IPS DF 6.9 (cell line): ENCODE measurements around the gene FAM98B.

Source experiments
- DNase-seq: peaks from one replicate; pipeline ENCODE4 v3.0.0-alpha.2; 2013; ENCODE audit warnings: low read depth, low spot score
- H3K27ac ChIP-seq: one replicate; pipeline ENCODE4 v1.5.1; 2013; ENCODE audit warnings: low read length, control low read depth
- H3K27me3 ChIP-seq: 2 replicates; pipeline ENCODE4 v1.6.1; 2013; ENCODE audit warnings: mild to moderate bottlenecking, low read length; ENCODE audit not compliant: control insufficient read depth, insufficient read depth
- H3K36me3 ChIP-seq: 2 replicates; pipeline ENCODE4 v1.6.1; 2013; ENCODE audit warnings: low read length; ENCODE audit not compliant: control insufficient read depth, insufficient read depth
- H3K4me1 ChIP-seq: 2 replicates; pipeline ENCODE4 v1.6.1; 2013; ENCODE audit warnings: low read length; ENCODE audit not compliant: control insufficient read depth, insufficient read depth
- H3K4me3 ChIP-seq: 2 replicates; pipeline ENCODE4 v1.5.1; 2013; ENCODE audit warnings: mild to moderate bottlenecking, low read length
- H3K9me3 ChIP-seq: 2 replicates; pipeline ENCODE4 v1.6.1; 2013; ENCODE audit warnings: low read length, inconsistent platforms; ENCODE audit not compliant: control insufficient read depth, insufficient read depth
- WGBS: extraction: QIAGEN DNeasy Blood & Tissue Kit; methylation state at CpG from one replicate; pipeline ENCODE4 v1.1.7; 2013; ENCODE audit warnings: mixed read lengths, missing lambda C conversion rate; ENCODE audit not compliant: insufficient read length, insufficient coverage; 5-methylcytosine and 5-hydroxymethylcytosine counted together

FAM98B gene

GRCh38 chr15:38460543-38460942 lies 6.6 kb downstream of the FAM98B start:
- Histone ChIP-seq H3K36me3 (no peaks in the 10 kb centered on the region), H3K4me3 (no peak overlapping the region), H3K9me3 (no peaks in the 10 kb centered on the region; the same call in 1 of the 2 replicates), H3K4me1 (no peaks in the 10 kb centered on the region), H3K27me3 (no peaks in the 10 kb centered on the region), H3K27ac (no peak overlapping the region)
- no peak for DNase-seq
- no CpG with 5 or more reads among the region's 3 CpGs for WGBS

DNA sequence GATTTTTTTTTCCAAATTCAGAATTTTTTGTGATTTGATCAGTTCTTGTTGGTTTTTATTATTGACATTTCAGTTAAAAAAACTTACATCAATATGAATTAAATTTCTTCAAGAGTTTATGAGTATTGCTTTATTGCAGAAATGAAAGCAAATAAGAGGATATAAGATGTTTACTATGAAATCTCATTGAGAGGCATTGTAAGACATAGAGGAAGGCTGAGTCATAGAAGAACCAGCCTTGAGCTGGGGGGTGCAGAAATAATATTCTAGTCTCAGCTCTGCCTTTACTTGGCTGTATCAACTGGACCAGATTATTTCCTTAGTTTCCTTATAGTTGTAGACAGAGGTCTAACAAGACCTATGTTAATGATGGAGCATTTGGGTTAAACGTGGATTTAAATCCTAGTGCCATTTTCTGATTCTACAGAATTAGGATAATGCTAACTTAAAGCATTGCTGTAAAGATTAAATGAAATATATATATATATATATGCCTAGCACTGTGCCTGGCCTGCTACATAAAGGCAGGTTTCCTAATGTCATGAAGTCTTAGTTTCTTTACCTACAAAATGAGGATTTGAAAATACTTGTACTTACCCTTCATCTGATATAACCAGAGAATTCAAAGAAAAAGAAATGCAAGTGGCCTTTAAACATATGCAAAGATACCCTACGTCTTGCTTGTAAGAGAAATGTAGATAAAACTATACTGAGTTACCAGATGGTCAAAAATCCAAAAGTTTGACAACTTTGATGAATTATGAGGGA lies 7.3 kb downstream of the FAM98B start:
- Histone ChIP-seq H3K9me3 (no peaks in the 10 kb centered on the region; the same call in 1 of the 2 replicates), H3K36me3 (no peaks in the 10 kb centered on the region), H3K27ac (no peak overlapping the region), H3K4me1 (no peaks in the 10 kb centered on the region), H3K4me3 (no peak overlapping the region), H3K27me3 (no peaks in the 10 kb centered on the region)
- no CpG with 5 or more reads among the region's 2 CpGs for WGBS
- no peak for DNase-seq

DNA sequence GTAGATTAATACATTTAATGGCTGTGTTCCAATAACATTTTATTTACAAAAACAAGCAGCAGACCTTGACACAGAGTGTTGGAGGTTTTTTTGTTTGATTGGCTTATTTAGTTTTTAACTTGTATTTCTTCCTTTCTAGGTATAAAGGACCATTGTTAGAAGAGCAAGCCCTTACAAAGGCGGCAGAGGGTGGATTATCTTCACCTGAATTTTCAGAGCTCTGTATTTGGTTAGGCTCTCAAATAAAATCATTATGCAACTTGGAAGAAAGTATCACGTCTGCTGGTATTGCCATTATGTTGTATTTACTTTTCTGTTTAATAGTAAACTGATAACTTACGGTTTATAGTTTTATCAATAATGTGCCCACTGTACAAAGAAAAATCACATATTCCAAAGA lies 10.0 kb downstream of the FAM98B start:
- Histone ChIP-seq H3K27ac (no peak overlapping the region), H3K4me1 (no peaks in the 10 kb centered on the region), H3K36me3 (no peaks in the 10 kb centered on the region), H3K4me3 (no peak overlapping the region), H3K27me3 (no peaks in the 10 kb centered on the region), H3K9me3 (no peaks in the 10 kb centered on the region)
- DNase-seq, result no peak
- no CpG with 5 or more reads among the region's 3 CpGs for WGBS

DNA sequence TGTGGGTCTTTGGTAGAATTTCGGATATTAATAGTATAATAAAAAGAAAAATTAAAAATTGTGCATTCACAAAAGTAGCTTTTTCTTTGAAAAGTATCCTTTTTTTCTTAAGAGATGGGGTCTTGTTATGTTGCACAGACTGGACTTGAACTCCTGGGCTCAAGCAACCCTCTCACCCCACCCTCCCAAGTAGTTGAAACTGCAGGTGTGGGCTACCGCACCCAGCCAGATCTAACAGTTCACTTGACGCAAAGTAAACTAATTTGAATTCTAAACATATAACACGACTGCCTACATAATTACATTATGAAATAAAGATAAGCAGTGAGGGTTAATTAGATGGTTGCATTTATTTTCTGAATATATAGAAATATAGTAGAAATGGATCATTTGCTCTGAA lies 10.7 kb downstream of the FAM98B start:
- no peak for DNase-seq
- H3K4me3 ChIP-seq, result no peak overlapping the region
- no peaks in the 10 kb centered on the region for H3K9me3 ChIP-seq
- no peaks in the 10 kb centered on the region for H3K4me1 ChIP-seq
- no peaks in the 10 kb centered on the region for H3K27me3 ChIP-seq
- H3K36me3 ChIP-seq, result no peaks in the 10 kb centered on the region
- WGBS, result no CpG with 5 or more reads among the region's 4 CpGs
- H3K27ac ChIP-seq, result no peak overlapping the region

DNA sequence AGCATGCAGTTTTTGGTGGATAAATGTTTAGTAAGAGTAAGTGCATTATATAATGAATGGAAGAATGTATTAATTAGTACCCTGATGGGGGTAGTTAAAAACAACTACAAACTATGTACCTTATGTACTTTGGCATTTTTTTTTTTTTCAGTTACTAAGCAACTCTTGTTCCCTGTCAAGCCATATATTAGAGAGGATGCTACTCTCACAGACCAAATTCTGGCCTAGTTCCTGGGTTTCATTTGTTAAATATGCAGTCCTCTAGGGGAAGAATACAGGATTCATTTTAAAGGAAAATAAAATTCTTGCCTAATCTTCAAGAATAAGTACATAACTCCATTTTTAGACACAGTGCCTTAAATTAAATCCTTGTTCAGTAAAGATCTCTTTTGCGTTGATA lies 16.9 kb downstream of the FAM98B start:
- Histone ChIP-seq H3K4me3 (no peak overlapping the region), H3K36me3 (peaks cover 3% of the 10 kb centered on the region; the same call in 1 of the 2 replicates), H3K27me3 (no peaks in the 10 kb centered on the region), H3K27ac (no peak overlapping the region), H3K9me3 (no peaks in the 10 kb centered on the region), H3K4me1 (no peaks in the 10 kb centered on the region)
- DNase-seq, result no peak
- WGBS, result no CpG with 5 or more reads among the region's 1 CpG

GRCh38 chr15:38471974-38472373 lies 18.0 kb downstream of the FAM98B start:
- DNase-seq, result no peak
- no peaks in the 10 kb centered on the region for H3K27me3 ChIP-seq
- H3K27ac ChIP-seq, result no peak overlapping the region
- H3K9me3 ChIP-seq, result no peaks in the 10 kb centered on the region
- no CpG with 5 or more reads among the region's 2 CpGs for WGBS
- peaks cover 3% of the 10 kb centered on the region; the same call in 1 of the 2 replicates for H3K36me3 ChIP-seq
- no peak overlapping the region for H3K4me3 ChIP-seq
- no peaks in the 10 kb centered on the region for H3K4me1 ChIP-seq

GRCh38 chr15:38474155-38474757 lies 20.3 kb downstream of the FAM98B start:
- H3K27ac ChIP-seq, result no peak overlapping the region
- peaks cover 3% of the 10 kb centered on the region; the same call in 1 of the 2 replicates for H3K36me3 ChIP-seq
- no peak overlapping the region for H3K4me3 ChIP-seq
- peak; percentile 16 for DNase-seq
- H3K9me3 ChIP-seq, result no peaks in the 10 kb centered on the region
- no CpG with 5 or more reads among the region's 4 CpGs for WGBS
- no peaks in the 10 kb centered on the region for H3K27me3 ChIP-seq
- H3K4me1 ChIP-seq, result no peaks in the 10 kb centered on the region

DNA sequence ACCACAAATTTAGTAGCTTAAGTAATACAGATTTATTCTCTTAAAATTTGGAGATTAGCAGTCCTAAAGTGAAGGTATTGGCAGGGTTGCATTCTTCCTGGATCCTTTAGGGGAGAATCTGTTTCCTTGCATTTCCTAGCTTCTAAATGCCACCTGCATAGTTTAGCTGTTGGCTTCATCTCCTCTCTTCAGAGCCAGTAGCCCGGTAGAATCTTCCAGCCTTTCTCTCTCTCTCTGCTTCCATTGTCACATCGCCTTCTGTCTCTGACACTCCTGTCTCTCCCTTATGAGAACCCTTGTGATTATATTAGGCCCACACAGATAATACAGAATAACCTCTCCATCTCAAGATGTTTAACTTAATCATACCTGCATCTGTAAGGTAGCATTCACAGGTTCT lies 21.4 kb downstream of the FAM98B start:
- Histone ChIP-seq H3K27ac (no peak overlapping the region), H3K36me3 (peaks cover 3% of the 10 kb centered on the region; the same call in 1 of the 2 replicates), H3K27me3 (no peaks in the 10 kb centered on the region), H3K4me3 (no peak overlapping the region), H3K9me3 (no peaks in the 10 kb centered on the region), H3K4me1 (no peaks in the 10 kb centered on the region)
- DNase-seq, result no peak
- WGBS, result no CpG with 5 or more reads among the region's 2 CpGs

GRCh38 chr15:38476120-38476519 lies 22.2 kb downstream of the FAM98B start:
- H3K36me3 ChIP-seq, result peaks cover 4% of the 10 kb centered on the region; the same call in 1 of the 2 replicates
- no CpG with 5 or more reads among the region's 1 CpG for WGBS
- no peaks in the 10 kb centered on the region for H3K9me3 ChIP-seq

GRCh38 chr15:38477637-38478036 lies 23.7 kb downstream of the FAM98B start:
- peaks cover 5% of the 10 kb centered on the region; the same call in 1 of the 2 replicates for H3K36me3 ChIP-seq
- 100% methylated on average over 1 of the region's 4 CpGs for WGBS
- no peaks in the 10 kb centered on the region for H3K9me3 ChIP-seq
- DNase-seq, result no peak
- no peaks in the 10 kb centered on the region for H3K4me1 ChIP-seq
- no peak overlapping the region for H3K27ac ChIP-seq
- H3K4me3 ChIP-seq, result no peak overlapping the region
- no peaks in the 10 kb centered on the region for H3K27me3 ChIP-seq

More at GRCh38 chr15:38476120-38476519, 22.2 kb downstream of the FAM98B start:
- no peak overlapping the region for H3K4me3 ChIP-seq
- DNase-seq, result no peak
- H3K27ac ChIP-seq, result no peak overlapping the region
- no peaks in the 10 kb centered on the region for H3K4me1 ChIP-seq
- no peaks in the 10 kb centered on the region for H3K27me3 ChIP-seq
